ENCODE data around the gene RPH3AL.
"Not testable (repeated sequence)": the region's sequence is repeated elsewhere in the genome, so short reads cannot be mapped to it uniquely, and the experiment has no call there.

RPH3AL gene

DNA sequence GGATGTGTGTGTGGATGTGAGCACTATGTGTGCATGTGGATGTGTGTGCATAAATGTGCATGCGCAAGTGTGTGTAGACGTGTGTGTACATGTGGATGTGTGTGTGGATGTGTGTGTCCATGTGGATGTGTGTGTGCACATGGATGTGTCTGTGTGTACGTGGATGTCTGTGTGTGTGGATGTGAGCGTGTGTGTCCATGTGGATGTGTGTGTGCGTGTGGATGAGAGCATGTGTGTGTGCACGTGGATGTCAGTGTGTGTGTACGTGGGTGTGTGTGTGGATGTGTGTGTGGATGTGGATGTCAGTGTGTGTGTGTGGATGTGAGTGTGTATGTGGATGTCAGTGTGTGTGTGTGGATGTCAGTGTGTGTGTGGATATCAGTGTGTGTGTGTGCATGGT lies 107.6 kb downstream of the RPH3AL start:
- Mint-ChIP-seq H3K4me3 (no peak overlapping the region), H3K27me3 (ENCODE audit: low read depth) (no peaks in the 10 kb centered on the region), H3K27ac (no peak overlapping the region), H3K4me1 (ENCODE audit: low read depth) (no peaks in the 10 kb centered on the region), H3K36me3 (ENCODE audit: low read depth) (no peaks in the 10 kb centered on the region), H3K9me3 (no peaks in the 10 kb centered on the region)

DNA sequence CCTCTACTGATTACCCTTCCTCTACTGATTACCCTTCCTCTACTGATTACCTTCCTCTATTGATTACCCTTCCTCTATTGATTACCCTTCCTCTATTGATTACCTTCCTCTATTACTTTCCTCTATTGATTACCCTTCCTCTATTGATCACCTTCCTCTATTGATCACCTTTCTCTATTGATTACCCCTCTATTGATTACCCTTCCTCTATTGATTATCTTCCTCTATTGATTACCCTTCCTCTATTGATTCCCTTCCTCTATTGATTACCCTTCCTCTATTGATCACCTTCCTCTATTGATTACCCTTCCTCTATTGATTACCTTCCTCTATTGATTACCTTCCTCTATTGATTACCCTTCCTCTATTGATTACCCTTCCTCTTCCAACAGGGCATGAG lies 108.7 kb downstream of the RPH3AL start:
- H3K4me3 Mint-ChIP-seq; H3K36me3 Mint-ChIP-seq (ENCODE audit: low read depth); H3K27ac Mint-ChIP-seq; H3K27me3 Mint-ChIP-seq (ENCODE audit: low read depth); H3K4me1 Mint-ChIP-seq (ENCODE audit: low read depth); H3K9me3 Mint-ChIP-seq: not testable (repeated sequence)

DNA sequence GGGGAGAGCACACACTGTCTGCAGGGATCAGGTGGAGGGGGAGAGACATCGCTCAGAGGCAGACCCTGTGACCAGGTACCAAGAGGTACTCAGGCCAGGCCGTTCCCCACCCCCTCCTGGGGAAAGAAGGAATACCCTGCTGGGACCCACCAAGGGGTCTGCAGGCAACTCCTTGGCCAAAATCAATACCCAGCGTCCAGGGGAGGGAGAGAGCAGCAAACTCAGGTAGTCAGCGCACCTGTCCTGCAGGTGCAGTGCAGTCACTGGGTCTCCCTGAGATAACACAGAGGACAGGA lies 113.7 kb downstream of the RPH3AL start:
- Mint-ChIP-seq H3K4me3 (no peak overlapping the region), H3K27me3 (ENCODE audit: low read depth) (peaks cover 8% of the 10 kb centered on the region), H3K36me3 (ENCODE audit: low read depth) (no peaks in the 10 kb centered on the region), H3K9me3 (no peaks in the 10 kb centered on the region), H3K27ac (no peak overlapping the region), H3K4me1 (ENCODE audit: low read depth) (no peaks in the 10 kb centered on the region)

DNA sequence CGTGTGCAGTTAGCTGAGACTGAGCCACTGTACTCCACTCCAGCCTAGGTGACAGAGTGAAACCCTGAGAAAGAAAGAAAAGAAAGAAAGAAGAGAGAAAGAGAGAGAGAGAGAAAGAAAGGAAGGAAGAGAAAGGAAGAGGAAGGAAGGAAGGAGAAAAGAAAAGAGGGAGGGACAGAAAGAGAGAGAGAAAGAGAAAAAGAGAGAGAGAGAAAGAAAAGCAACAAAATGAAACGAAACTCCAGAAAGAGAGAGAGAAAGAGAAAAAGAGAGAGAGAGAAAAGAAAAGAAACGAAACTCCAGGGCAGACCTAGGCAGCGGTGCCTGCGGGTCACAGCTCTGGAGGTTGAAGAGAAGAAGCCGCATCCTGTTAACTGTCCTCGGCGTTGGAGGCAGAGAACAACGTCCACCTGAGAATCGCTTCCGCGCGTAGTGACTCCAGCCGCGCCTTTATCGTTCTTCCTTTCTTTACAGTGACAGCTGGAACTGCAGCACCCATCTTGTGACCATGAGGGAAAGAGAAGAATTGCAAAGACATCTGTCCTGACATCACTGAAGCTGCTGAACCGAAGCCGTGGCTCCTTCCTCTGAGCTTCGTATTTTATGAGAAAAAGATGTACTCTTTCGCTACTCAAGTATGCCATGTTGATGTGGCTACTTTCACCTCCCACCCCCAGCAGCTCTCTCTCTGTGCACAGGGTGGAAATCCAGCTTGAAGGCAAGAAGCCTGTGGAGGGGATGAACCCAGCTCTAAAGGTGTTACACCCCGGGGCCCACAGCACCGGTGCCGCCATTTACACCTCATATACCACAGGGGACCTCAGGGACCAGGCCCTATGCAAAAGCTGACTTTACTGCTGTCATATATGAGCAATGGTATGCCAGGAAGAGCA lies 114.3 kb downstream of the RPH3AL start:
- H3K27me3 Mint-ChIP-seq (ENCODE audit: low read depth): peaks cover 8% of the 10 kb centered on the region
- peaks cover 2% of the 10 kb centered on the region for H3K4me1 Mint-ChIP-seq (ENCODE audit: low read depth)
- no peaks in the 10 kb centered on the region for H3K9me3 Mint-ChIP-seq
- H3K36me3 Mint-ChIP-seq (ENCODE audit: low read depth): no peaks in the 10 kb centered on the region
- no peak overlapping the region for H3K27ac Mint-ChIP-seq
- H3K4me3 Mint-ChIP-seq: no peak overlapping the region

DNA sequence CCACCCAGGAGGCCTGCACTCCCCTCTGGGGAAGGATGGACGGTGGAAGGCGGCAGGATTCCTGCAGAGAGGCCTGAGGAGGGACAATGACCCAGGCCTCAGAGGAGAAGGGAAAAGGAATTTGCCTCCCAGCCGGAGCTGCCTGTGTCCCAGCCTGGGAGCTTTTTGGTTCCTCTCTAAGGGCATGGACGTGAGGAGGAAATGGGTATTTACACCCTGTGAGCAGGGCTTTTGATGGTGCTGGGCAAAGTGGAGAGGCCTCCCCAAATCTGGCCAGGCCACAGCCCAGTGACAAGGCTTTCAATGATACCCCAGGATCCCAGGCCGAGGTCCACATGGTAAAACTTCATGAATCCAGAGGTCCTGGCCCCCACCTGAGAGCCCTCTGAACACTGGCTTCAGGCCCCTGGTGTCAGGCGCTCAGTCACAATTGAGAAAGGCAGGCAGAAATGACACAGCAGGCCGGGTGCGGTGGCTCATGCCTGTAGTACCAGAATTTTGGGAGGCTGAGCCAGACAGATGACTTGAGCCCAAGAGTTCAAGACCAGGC lies 115.1 kb downstream of the RPH3AL start:
- Mint-ChIP-seq H3K4me3 (no peak overlapping the region), H3K4me1 (ENCODE audit: low read depth) (peaks cover 3% of the 10 kb centered on the region), H3K27me3 (ENCODE audit: low read depth) (peaks cover 8% of the 10 kb centered on the region), H3K9me3 (no peaks in the 10 kb centered on the region), H3K27ac (no peak overlapping the region), H3K36me3 (ENCODE audit: low read depth) (no peaks in the 10 kb centered on the region)

DNA sequence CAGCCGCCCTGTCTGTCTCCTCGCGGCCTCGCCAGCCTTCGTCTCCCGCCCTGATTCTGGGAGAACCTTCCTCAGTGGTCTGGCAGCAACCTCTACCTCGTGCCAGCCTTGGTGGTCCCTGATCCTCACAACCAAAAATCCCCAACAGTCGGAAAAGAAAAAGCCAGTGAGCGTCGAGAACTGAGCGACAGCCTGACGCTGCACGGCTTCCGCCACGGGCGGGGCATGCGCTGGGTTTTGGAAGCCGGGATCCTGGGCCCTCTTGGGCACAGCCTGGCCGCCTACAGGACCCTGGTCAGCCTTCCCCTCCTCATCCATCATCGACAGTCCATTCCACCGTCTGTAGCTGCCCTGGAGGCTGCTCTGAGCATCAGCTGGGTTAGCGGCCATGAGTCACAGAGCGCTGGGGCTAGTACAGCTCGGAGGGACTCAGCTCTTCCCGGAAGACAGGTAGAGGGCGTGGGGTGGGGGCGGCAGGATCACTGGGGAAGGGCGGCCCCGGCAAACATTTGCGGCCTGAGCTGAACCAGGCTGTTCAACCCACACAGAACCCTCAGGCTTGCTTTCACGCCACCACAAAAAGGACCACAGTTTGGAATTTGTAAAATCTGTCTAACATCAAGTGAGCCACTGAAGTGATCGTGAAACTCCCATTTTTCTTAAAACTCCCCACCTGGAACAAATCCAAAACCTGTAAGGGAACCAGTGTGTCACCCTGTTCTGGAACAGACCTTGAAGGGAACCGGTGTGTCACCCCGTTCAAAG lies 115.8 kb downstream of the RPH3AL start:
- no peaks in the 10 kb centered on the region for H3K9me3 Mint-ChIP-seq
- no peak overlapping the region for H3K27ac Mint-ChIP-seq
- no peaks in the 10 kb centered on the region for H3K36me3 Mint-ChIP-seq (ENCODE audit: low read depth)
- H3K4me1 Mint-ChIP-seq (ENCODE audit: low read depth): peaks cover 3% of the 10 kb centered on the region
- H3K27me3 Mint-ChIP-seq (ENCODE audit: low read depth): peaks cover 8% of the 10 kb centered on the region
- H3K4me3 Mint-ChIP-seq: no peak overlapping the region

DNA sequence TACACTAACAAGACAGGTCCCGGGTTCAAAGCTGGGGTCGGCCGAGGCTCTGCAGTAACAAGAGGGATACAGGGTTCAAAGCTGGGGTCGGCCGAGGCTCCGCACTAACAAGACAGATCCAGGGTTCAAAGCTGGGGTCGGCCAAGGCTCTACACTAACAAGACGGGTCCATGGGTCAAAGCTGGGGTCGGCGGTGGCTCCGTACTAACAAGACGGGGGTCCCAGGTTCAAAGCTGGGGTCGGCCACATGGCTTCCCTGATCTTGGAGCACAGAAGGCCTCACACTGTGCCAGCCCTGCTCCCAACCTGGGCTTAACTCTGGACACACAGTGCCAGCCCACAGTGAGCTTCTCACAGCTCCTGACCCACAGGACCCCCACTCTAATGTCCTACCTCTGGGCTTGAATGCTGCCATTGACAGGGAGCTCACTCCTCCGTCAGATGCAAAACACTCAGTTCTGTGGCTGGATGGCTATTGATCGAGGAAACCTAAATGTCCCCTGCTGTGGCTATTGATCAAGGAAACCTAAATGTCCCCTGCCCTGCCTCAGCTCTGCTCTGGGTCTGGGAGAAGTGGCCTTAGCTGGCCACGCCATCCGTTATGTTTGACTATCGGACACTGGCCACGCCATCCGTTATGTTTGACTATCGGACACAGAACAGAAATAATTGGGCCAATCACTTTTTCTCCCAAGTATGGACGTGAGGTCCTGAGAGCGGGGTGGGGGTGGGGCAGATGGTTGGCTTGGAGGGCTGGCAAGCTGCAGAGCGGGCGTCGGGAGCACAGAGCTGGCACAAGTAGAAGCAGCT lies 116.6 kb downstream of the RPH3AL start:
- peaks cover 3% of the 10 kb centered on the region for H3K4me1 Mint-ChIP-seq (ENCODE audit: low read depth)
- H3K27me3 Mint-ChIP-seq (ENCODE audit: low read depth): peaks cover 8% of the 10 kb centered on the region
- no peak overlapping the region for H3K27ac Mint-ChIP-seq
- H3K9me3 Mint-ChIP-seq: no peaks in the 10 kb centered on the region
- H3K36me3 Mint-ChIP-seq (ENCODE audit: low read depth): no peaks in the 10 kb centered on the region
- no peak overlapping the region for H3K4me3 Mint-ChIP-seq

DNA sequence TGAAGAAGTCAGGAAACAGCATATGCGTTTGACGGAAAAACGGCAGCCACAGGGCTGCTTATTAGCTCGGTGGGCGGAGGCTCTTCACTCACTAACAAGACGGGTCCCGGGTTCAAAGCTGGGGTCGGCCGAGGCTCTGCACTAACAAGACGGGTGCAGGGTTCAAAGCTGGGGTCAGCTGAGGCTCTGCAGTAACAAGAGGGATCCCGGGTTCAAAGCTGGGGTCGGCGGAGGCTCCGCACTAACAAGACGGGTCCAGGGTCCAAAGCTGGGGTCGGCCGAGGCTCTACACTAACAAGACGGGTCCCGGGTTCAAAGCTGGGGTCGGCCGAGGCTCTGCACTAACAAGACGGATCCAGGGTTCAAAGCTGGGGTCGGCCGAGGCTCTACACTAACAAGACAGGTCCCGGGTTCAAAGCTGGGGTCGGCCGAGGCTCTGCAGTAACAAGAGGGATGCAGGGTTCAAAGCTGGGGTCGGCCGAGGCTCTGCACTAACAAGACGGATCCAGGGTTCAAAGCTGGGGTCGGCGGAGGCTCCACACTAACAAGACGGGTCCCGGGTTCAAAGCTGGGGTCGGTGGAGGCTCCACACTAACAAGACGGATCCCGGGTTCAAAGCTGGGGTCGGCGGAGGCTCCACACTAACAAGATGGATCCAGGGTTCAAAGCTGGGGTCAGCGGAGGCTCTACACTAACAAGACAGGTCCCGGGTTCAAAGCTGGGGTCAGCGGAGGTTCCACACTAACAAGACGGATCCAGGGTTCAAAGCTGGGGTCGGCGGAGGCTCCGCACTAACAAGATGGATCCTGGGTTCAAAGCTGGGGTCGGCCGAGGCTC lies 117.4 kb downstream of the RPH3AL start:
- H3K36me3 Mint-ChIP-seq (ENCODE audit: low read depth); H3K27me3 Mint-ChIP-seq (ENCODE audit: low read depth); H3K27ac Mint-ChIP-seq; H3K4me3 Mint-ChIP-seq; H3K4me1 Mint-ChIP-seq (ENCODE audit: low read depth); H3K9me3 Mint-ChIP-seq: not testable (repeated sequence)

DNA sequence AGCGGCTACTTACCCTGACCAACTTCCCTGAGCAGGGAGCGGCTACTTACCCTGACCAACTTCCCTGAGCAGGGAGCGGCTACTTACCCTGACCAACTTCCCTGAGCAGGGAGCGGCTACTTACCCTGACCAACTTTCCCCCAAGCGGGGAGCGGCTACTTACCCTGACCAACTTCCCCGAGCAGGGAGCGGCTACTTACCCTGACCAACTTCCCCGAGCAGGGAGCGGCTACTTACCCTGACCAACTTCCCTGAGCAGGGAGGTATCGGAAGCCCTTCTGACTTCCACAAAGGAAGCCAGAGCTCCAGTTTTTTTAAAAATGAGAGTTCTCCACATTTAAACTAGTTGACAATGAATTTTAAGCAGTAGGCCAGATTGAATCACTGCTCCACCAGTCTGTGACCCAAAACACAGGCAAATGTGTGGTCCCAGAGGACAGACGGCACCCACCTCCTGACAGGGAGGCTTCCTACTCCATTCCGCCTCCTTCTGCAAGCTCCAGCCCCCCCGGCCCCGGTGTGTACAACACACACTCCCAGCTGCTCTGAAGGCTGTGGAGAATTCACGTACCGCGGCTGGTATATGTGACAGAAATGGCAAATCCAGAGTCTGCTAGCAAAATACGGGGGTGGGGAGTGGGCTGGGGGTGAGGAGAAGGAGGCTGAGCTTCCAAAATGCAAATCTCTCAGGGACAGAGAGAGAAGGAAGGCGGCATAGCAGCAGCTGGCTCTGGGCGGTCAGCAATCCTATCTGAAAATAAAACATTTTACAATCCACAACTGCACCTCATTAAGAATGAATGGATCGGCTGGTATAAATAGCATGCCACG lies 118.2 kb downstream of the RPH3AL start:
- not testable (repeated sequence) for H3K27me3 Mint-ChIP-seq (ENCODE audit: low read depth); H3K4me3 Mint-ChIP-seq; H3K27ac Mint-ChIP-seq; H3K9me3 Mint-ChIP-seq; H3K36me3 Mint-ChIP-seq (ENCODE audit: low read depth); H3K4me1 Mint-ChIP-seq (ENCODE audit: low read depth)

DNA sequence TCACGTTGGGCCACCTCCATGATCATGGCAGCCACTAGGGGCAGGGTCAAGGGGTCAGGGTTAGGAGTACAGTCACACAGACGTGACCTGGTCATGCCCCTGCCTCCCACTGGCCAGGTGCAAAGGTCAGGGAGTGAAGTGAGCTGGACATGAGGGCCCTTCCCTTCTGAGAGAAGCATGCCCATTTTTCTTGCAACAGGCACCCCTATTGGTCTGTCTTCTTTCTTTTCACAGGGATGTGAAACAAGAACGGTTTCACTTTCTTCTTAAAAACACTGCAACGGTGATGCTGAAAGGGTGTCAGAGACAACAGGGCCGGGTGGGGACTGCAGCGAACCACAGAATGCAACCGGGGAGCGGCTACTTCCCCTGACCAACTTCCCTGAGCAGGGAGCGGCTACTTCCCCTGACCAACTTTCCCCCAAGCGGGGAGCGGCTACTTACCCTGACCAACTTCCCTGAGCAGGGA lies 119.1 kb downstream of the RPH3AL start:
- H3K9me3 Mint-ChIP-seq: no peaks in the 10 kb centered on the region
- H3K4me1 Mint-ChIP-seq (ENCODE audit: low read depth): peaks cover 3% of the 10 kb centered on the region
- no peak overlapping the region for H3K4me3 Mint-ChIP-seq
- no peak overlapping the region for H3K27ac Mint-ChIP-seq
- no peaks in the 10 kb centered on the region for H3K36me3 Mint-ChIP-seq (ENCODE audit: low read depth)
- H3K27me3 Mint-ChIP-seq (ENCODE audit: low read depth): peaks cover 8% of the 10 kb centered on the region

DNA sequence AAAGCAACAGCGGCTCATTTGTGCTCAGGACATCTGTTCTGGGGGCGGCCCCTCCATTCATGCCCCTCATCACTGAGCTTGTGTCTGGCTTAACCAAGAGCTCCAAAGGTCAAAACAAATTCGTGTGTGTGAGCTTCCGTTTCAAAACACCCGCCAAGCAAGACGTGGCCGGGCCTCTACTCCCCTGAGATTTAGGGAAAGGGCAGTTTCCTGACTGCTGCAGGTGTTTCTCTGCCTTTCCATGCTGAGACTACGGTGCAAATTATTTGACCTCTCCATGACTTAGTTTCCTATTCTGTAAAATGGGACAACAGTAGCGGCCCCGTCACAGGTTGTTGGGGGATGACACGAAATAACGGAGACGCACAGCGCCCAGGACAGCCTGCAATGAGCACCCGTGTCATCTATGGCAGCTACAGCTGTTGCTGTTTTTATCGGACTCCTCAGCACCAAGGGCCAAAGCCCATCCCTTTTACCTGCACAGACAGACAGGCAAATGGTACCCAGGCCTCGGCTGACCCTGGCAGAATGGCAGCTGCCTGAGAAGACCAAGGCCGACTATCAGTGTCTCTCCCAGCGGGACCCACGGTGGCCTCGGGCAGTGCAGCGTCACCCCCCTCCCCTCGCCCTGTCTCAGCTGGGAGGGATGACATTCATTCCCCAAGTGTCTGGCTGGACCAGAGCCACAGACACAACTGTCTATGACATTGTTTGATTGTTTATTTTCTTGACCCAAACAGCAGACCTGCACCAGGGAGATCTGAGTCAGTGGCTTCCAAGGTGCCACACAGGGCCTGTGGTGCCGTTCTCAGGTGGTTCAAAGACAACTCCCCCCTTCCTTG lies 120.4 kb downstream of the RPH3AL start:
- Mint-ChIP-seq H3K4me3 (no peak overlapping the region), H3K27ac (no peak overlapping the region), H3K9me3 (no peaks in the 10 kb centered on the region), H3K36me3 (ENCODE audit: low read depth) (no peaks in the 10 kb centered on the region), H3K27me3 (ENCODE audit: low read depth) (peaks cover 8% of the 10 kb centered on the region), H3K4me1 (ENCODE audit: low read depth) (peaks cover 3% of the 10 kb centered on the region)

DNA sequence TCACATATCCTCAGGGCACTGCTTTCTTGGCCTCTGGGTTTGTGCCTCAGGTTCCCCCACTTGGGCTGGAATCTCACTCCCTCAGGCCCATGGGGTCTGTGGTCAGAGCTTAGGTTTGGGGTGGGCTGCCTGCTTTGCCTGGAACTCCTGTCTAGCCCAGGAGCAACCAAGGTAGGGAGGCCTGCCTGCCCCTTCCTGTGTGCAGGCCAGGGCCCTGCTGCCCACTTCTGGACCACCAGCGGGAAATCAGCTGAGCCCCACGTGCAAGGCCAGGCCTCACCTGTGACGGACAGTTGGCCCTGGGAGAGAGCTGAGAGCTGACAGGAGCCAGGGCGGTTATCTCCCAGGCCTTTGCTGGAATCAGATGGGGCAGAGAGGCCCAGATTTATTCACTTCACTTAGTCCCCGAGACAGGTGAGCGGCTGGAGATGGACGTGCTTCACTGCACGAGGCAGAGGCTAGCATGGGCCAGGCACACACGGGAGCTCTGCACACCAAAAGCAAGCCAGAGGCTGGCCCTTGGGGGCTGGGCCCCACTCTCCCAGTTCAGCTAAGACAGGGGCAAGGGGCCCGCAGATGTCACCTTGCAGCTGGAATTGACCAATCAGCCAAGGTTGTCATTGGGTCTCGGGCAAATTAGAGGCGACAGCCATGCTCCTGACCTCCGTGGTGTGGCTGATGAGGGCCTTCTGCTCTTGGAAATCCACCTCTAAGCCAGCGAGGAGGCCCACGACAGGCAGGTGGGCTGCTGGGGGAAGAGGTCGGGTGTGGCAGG lies 121.2 kb downstream of the RPH3AL start:
- Mint-ChIP-seq H3K9me3 (no peaks in the 10 kb centered on the region), H3K4me3 (no peak overlapping the region), H3K27ac (no peak overlapping the region)

More for the DNA sequence above, 121.2 kb downstream of the RPH3AL start:
- Mint-ChIP-seq H3K27me3 (ENCODE audit: low read depth) (peaks cover 8% of the 10 kb centered on the region), H3K4me1 (ENCODE audit: low read depth) (peaks cover 3% of the 10 kb centered on the region), H3K36me3 (ENCODE audit: low read depth) (no peaks in the 10 kb centered on the region)

Measured in T-helper 1 cell treated with Interleukin-12 subunit alpha and Interleukin-12 subunit beta and Interleukin-4 antibody, amounts not matched to agents 30 μg/mL and 1 μg/mL, for 36 hours (primary cell).